GM23248 (cell line): ENCODE measurements around the gene FARS2. TPM values are rescaled to one million over a fixed set of nuclear protein-coding genes. Genes with fewer than 3 reads are reported as not detected.

Source experiments
- DNase-seq: peaks from one replicate; pipeline ENCODE4 v3.0.0-alpha.2; 2015
- H2AFZ ChIP-seq: fragments of 200-600 bp; sonication (generic); 2 replicates; pipeline ENCODE4 v1.6.1; 2016; ENCODE audit warnings: antibody characterized with exemption
- H3F3A ChIP-seq: fragments of 200-600 bp; sonication (generic); 2 replicates; pipeline ENCODE4 v1.6.1; 2016; ENCODE audit warnings: mild to moderate bottlenecking, antibody characterized with exemption, mixed run types; ENCODE audit not compliant: insufficient read depth
- H3K27ac ChIP-seq: fragments of 200-600 bp; sonication (generic); 2 replicates; pipeline ENCODE4 v1.5.1; 2016; ENCODE audit warnings: mild to moderate bottlenecking
- H3K27me3 ChIP-seq: fragments of 200-600 bp; sonication (generic); replicated peaks from 2 replicates; pipeline ENCODE4 v1.6.1; 2016; ENCODE audit warnings: mild to moderate bottlenecking; ENCODE audit not compliant: insufficient read depth
- H3K36me3 ChIP-seq: fragments of 200-600 bp; sonication (generic); 2 replicates; pipeline ENCODE4 v1.6.1; 2016; ENCODE audit warnings: low read depth, mild to moderate bottlenecking
- H3K4me1 ChIP-seq: fragments of 200-600 bp; sonication (generic); 2 replicates; pipeline ENCODE4 v1.6.1; 2016; ENCODE audit warnings: mild to moderate bottlenecking; ENCODE audit not compliant: insufficient read depth
- H3K4me2 ChIP-seq: fragments of 200-600 bp; sonication (generic); one replicate; pipeline ENCODE4 v1.6.1; 2016; ENCODE audit warnings: mild to moderate bottlenecking; ENCODE audit not compliant: unreplicated experiment
- H3K4me3 ChIP-seq: fragments of 200-600 bp; sonication (generic); 2 replicates; pipeline ENCODE4 v1.5.1; 2016; ENCODE audit warnings: mild to moderate bottlenecking
- H3K79me2 ChIP-seq: fragments of 200-600 bp; sonication (generic); 2 replicates; pipeline ENCODE4 v1.6.1; 2016; ENCODE audit warnings: mild to moderate bottlenecking; ENCODE audit not compliant: insufficient read depth
- H3K9ac ChIP-seq: fragments of 200-600 bp; sonication (generic); 2 replicates; pipeline ENCODE4 v1.6.1; 2016; ENCODE audit warnings: mild to moderate bottlenecking
- H3K9me2 ChIP-seq: fragments of 200-600 bp; sonication (generic); 2 replicates; pipeline ENCODE4 v1.6.1; 2016; ENCODE audit warnings: mixed run types, mild to moderate bottlenecking, moderate library complexity; ENCODE audit not compliant: insufficient read depth
- H3K9me3 ChIP-seq: fragments of 200-600 bp; sonication (generic); one replicate; pipeline ENCODE4 v1.6.1; 2017; ENCODE audit warnings: low read depth
- H4K20me1 ChIP-seq: fragments of 200-600 bp; sonication (generic); 2 replicates; pipeline ENCODE4 v1.6.0; 2016; ENCODE audit not compliant: insufficient read depth
- EZH2 ChIP-seq: fragments of 200-600 bp; sonication (generic); IDR thresholded peaks from 2 replicates; pipeline ENCODE4 v1.6.1; 2018; ENCODE audit warnings: antibody characterized with exemption, mild to moderate bottlenecking; ENCODE audit not compliant: insufficient read depth, poor library complexity, severe bottlenecking
- EZH2phosphoT487 ChIP-seq: fragments of 200-600 bp; sonication (generic); IDR thresholded peaks from 2 replicates; pipeline ENCODE4 v1.6.1; 2018; ENCODE audit warnings: antibody characterized with exemption, moderate library complexity, mild to moderate bottlenecking, low read depth; ENCODE audit not compliant: insufficient read depth
- WGBS, 2 experiments: methylation state at CpG; one replicate each; pipeline ENCODE4 v1.1.6; 2015 to 2017; ENCODE audit warnings: low lambda C conversion rate in 2 of 2, low coverage in 1 of 2; ENCODE audit errors: missing lambda C conversion rate in 2 of 2; 5-methylcytosine and 5-hydroxymethylcytosine counted together
- in situ Hi-C: fragments of 300-500 bp; cut with MboI; formaldehyde crosslinking; loops from 2 replicates; pipeline ENCODE4 v1.15.0; 2020
- polyA plus RNA-seq: library from polyadenylated mRNA; unstranded; fragments of >200 nt; fragmentation: Nextera tagmentation; extraction: Ambion mirVana; gene quantifications from 2 replicates; pipeline ENCODE4 v1.2.1, GENCODE V29; 2016
- total RNA-seq: library from RNA; depleted of rRNA; stranded (reverse); fragments of >200 nt; shearing (Covaris generic); gene quantifications from 2 replicates; pipeline ENCODE4 v1.2.3, GENCODE V29; 2014

The FARS2 gene
- total and polyA plus RNA-seq, 2 experiments from 2014 or later: 15.1 to 16.5 TPM

- DNase-seq: no peak
- Histone ChIP-seq H3K36me3 (no peaks in the 10 kb centered on the region), H3K4me3 (no peak overlapping the region), H3K9me3 (no peaks in the 10 kb centered on the region), H3K27me3 (no peaks in the 10 kb centered on the region), H3K79me2 (peaks cover 9% of the 10 kb centered on the region; the same call in 1 of the 2 replicates), H2AFZ (no peak overlapping the region), H3K27ac (no peak overlapping the region), H3K9ac (no peak overlapping the region), H3K4me1 (0 out of 2 replicates have a peak, but pooled peaks cover under 1% of the 10 kb centered on the region), H3F3A (no peaks in the 10 kb centered on the region), H3K4me2 (no peak overlapping the region), H4K20me1 (no peaks in the 10 kb centered on the region), H3K9me2 (no peaks in the 10 kb centered on the region)
- WGBS, 2 experiments: 96 to 100% methylated on average over 3 of the region's 3 CpGs
- in situ Hi-C loops: no loop called here
- TF ChIP-seq EZH2phosphoT487 (no peak), EZH2 (no peak)
Measured at GRCh38 chr6:5366941-5367340, 105.6 kb downstream of the FARS2 start.

GRCh38 chr6:5367510-5367909 is 106.2 kb downstream of the FARS2 start:
- H3K27ac ChIP-seq: no peak overlapping the region
- in situ Hi-C loops: no loop called here
- no peak overlapping the region for H3K4me3 ChIP-seq
- TF ChIP-seq EZH2 (no peak), EZH2phosphoT487 (no peak)
- H3K9me3 ChIP-seq: no peaks in the 10 kb centered on the region
- H3K4me2 ChIP-seq: no peak overlapping the region
- 89 to 90% methylated on average over 2 of the region's 2 CpGs for WGBS, 2 experiments
- H3F3A ChIP-seq: no peaks in the 10 kb centered on the region
- no peaks in the 10 kb centered on the region for H3K36me3 ChIP-seq
- no peaks in the 10 kb centered on the region for H3K4me1 ChIP-seq
- H3K9me2 ChIP-seq: no peaks in the 10 kb centered on the region
- H4K20me1 ChIP-seq: no peaks in the 10 kb centered on the region
- H3K79me2 ChIP-seq: peaks cover 9% of the 10 kb centered on the region; the same call in 1 of the 2 replicates
- DNase-seq: no peak
- H3K27me3 ChIP-seq: no peaks in the 10 kb centered on the region
- H2AFZ ChIP-seq: no peak overlapping the region
- H3K9ac ChIP-seq: no peak overlapping the region

GRCh38 chr6:5373430-5373829 is 112.1 kb downstream of the FARS2 start:
- no peak for TF ChIP-seq EZH2
- TF ChIP-seq EZH2phosphoT487: no peak
- 97 to 100% methylated on average over 2 of the region's 2 CpGs for WGBS, 2 experiments
- Histone ChIP-seq H2AFZ (no peak overlapping the region), H3K4me2 (no peak overlapping the region), H3K27me3 (no peaks in the 10 kb centered on the region), H3K4me3 (no peak overlapping the region), H3K9me3 (no peaks in the 10 kb centered on the region), H3K9ac (no peak overlapping the region), H3F3A (no peaks in the 10 kb centered on the region), H3K27ac (no peak overlapping the region), H3K79me2 (peaks cover 9% of the 10 kb centered on the region; the same call in 1 of the 2 replicates), H3K9me2 (no peaks in the 10 kb centered on the region), H4K20me1 (no peaks in the 10 kb centered on the region), H3K4me1 (no peaks in the 10 kb centered on the region), H3K36me3 (no peaks in the 10 kb centered on the region)
- in situ Hi-C loops: no loop called here
- DNase-seq: no peak

GRCh38 chr6:5378331-5378730 is 117.0 kb downstream of the FARS2 start:
- no peak overlapping the region for H3K4me3 ChIP-seq
- WGBS, 2 experiments: 51 to 52% methylated on average over 6 of the region's 6 CpGs
- no peaks in the 10 kb centered on the region for H3K79me2 ChIP-seq
- no peak overlapping the region for H2AFZ ChIP-seq
- no peaks in the 10 kb centered on the region for H3K27me3 ChIP-seq
- no peaks in the 10 kb centered on the region for H3K4me1 ChIP-seq
- TF ChIP-seq EZH2: no peak
- TF ChIP-seq EZH2phosphoT487: no peak
- H3K9ac ChIP-seq: no peak overlapping the region
- H3F3A ChIP-seq: no peaks in the 10 kb centered on the region
- H3K4me2 ChIP-seq: no peak overlapping the region
- no peaks in the 10 kb centered on the region; the same call in 1 of the 2 replicates for H4K20me1 ChIP-seq
- in situ Hi-C loops: loop anchor here (25.0 kb wide), 1 partner anchor 1066 kb away; no protein-coding TSS in a partner anchor
- H3K27ac ChIP-seq: no peak overlapping the region
- no peaks in the 10 kb centered on the region for H3K9me2 ChIP-seq
- H3K9me3 ChIP-seq: no peaks in the 10 kb centered on the region
- no peaks in the 10 kb centered on the region for H3K36me3 ChIP-seq
- no peak for DNase-seq
